ENCODE data around the gene PNPLA8.

DNA sequence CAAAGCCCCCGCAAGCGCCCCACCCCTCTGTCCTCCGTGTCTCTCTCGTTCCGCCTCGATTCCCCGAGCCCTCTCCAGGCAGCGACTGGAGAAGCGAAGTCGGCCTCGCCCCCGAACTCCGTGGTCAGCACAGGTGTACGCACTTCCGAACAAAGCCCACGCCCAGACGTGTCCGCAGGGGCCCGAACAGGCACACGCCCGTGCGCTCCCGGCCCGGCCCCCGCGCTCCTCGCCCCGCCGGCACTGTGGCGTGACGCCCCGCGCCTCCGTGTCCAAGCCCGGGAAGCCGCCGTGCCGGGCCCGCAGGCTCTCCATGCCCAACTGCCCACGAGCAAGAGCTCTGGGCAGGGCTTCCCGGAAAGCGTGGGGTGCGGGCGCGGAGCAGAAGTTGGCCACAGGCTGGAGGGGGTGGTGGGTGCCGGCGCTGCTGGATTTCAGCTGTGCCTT lies 70.4 kb downstream of the PNPLA8 start:
- TF ChIP-seq, protein P1, sequence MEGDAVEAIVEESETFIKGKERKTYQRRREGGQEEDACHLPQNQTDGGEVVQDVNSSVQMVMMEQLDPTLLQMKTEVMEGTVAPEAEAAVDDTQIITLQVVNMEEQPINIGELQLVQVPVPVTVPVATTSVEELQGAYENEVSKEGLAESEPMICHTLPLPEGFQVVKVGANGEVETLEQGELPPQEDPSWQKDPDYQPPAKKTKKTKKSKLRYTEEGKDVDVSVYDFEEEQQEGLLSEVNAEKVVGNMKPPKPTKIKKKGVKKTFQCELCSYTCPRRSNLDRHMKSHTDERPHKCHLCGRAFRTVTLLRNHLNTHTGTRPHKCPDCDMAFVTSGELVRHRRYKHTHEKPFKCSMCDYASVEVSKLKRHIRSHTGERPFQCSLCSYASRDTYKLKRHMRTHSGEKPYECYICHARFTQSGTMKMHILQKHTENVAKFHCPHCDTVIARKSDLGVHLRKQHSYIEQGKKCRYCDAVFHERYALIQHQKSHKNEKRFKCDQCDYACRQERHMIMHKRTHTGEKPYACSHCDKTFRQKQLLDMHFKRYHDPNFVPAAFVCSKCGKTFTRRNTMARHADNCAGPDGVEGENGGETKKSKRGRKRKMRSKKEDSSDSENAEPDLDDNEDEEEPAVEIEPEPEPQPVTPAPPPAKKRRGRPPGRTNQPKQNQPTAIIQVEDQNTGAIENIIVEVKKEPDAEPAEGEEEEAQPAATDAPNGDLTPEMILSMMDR (IDR thresholded peaks at IDR 0.05), result no peak
- TF ChIP-seq POLR2A (IDR thresholded peaks at IDR 0.05), result no peak

Measured in tibial nerve (tissue), 3 donors.